ENCODE measurements around the gene TGFBR2.

DNA sequence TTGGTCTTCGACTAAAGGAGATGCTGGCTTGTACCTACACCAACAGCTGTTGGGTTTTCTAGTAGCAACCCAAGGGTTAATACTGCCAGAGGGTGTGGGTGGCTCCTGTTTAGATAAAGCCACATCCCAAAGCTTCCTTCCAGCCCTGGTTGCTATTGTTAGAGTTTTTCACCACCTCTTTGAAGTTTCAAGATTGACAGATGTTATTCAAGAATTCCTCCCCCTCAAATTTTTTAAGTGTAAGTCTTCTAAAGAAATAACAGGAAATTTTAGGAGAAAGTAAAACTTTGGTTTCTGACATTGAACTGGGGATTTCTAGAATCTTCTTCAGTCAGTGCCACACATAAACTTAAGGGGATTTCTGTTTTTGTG is 60.9 kb downstream of the TGFBR2 start:
- no peak for TF ChIP-seq CTCF (IDR thresholded peaks at IDR 0.05 in 8 of 11, conservative IDR thresholded peaks at IDR 0.05 in 3 of 11)
- TF ChIP-seq POLR2A (IDR thresholded peaks at IDR 0.05) = no peak
